ENCODE results near the gene PRTFDC1.

DNA sequence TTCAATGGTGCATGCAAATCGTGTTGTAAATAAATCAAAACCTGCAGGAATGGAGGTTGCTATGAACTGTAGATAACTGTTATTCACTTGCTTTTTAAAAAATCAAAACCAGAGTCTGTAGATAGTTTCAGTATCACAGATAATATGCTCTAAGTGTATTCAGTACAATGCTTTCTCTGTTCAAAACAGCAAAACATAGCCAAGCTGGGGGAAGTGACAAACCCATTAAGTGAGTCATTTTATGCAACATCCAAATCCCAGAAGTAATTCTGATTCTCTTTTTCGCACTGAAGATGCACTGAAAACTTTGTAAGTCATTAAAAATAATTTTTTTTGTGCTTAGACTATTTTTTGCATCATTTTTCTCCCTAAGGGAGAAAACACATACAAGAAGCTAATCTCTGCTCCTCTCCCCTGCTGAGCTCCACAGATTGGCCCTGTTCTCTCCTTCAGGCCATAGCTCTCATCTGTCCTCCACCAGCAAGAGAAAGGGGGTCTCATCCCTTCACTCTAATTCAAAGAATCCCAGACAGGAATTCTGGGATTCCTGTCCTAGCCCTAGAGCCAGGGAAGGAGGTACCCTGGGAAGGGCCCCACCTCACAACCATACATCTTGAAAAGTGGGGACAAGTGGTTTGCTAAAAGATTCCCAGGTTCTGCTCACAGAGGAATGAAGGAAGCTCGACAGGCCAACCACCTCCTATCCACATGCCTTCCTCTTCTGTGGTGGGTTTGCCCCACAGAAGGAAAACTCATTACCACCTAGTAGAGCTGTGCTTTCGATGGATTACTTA lies 4.9 kb downstream of the PRTFDC1 start:
- TF ChIP-seq TAF1 (IDR thresholded peaks at IDR 0.05; ENCODE audit: low read depth, low read length) (no peak), POLR2A (IDR thresholded peaks at IDR 0.05; ENCODE audit: control extremely low read depth in 1 of 2, low read depth in 2 of 2, low read length in 2 of 2) (no peak), HDAC6 (IDR thresholded peaks at IDR 0.05; ENCODE audit: low read depth, low read length) (no peak), SP2 (IDR thresholded peaks at IDR 0.05; ENCODE audit: low read length) (no peak)
- TF ChIP-seq, protein P1, sequence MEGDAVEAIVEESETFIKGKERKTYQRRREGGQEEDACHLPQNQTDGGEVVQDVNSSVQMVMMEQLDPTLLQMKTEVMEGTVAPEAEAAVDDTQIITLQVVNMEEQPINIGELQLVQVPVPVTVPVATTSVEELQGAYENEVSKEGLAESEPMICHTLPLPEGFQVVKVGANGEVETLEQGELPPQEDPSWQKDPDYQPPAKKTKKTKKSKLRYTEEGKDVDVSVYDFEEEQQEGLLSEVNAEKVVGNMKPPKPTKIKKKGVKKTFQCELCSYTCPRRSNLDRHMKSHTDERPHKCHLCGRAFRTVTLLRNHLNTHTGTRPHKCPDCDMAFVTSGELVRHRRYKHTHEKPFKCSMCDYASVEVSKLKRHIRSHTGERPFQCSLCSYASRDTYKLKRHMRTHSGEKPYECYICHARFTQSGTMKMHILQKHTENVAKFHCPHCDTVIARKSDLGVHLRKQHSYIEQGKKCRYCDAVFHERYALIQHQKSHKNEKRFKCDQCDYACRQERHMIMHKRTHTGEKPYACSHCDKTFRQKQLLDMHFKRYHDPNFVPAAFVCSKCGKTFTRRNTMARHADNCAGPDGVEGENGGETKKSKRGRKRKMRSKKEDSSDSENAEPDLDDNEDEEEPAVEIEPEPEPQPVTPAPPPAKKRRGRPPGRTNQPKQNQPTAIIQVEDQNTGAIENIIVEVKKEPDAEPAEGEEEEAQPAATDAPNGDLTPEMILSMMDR (IDR thresholded peaks at IDR 0.05; ENCODE audit: control extremely low read depth in 1 of 3, insufficient read depth in 1 of 3, low read depth in 1 of 3, low read length in 3 of 3): no peak
- TF ChIP-seq, protein P2, sequence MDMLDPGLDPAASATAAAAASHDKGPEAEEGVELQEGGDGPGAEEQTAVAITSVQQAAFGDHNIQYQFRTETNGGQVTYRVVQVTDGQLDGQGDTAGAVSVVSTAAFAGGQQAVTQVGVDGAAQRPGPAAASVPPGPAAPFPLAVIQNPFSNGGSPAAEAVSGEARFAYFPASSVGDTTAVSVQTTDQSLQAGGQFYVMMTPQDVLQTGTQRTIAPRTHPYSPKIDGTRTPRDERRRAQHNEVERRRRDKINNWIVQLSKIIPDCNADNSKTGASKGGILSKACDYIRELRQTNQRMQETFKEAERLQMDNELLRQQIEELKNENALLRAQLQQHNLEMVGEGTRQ (IDR thresholded peaks at IDR 0.05; ENCODE audit: low read length): no peak

Measured in H1 (cell line).